ENCODE results near the gene CSPG4. TPM values are rescaled to one million over a fixed set of nuclear protein-coding genes. Genes with fewer than 3 reads are reported as not detected.

CSPG4 gene
- total and polyA plus RNA-seq, 2 of the 13 experiments (the other 11 are each of a cell fraction or from before 2014, with no cell fraction given), result 0.01 to 0.04 TPM

DNA sequence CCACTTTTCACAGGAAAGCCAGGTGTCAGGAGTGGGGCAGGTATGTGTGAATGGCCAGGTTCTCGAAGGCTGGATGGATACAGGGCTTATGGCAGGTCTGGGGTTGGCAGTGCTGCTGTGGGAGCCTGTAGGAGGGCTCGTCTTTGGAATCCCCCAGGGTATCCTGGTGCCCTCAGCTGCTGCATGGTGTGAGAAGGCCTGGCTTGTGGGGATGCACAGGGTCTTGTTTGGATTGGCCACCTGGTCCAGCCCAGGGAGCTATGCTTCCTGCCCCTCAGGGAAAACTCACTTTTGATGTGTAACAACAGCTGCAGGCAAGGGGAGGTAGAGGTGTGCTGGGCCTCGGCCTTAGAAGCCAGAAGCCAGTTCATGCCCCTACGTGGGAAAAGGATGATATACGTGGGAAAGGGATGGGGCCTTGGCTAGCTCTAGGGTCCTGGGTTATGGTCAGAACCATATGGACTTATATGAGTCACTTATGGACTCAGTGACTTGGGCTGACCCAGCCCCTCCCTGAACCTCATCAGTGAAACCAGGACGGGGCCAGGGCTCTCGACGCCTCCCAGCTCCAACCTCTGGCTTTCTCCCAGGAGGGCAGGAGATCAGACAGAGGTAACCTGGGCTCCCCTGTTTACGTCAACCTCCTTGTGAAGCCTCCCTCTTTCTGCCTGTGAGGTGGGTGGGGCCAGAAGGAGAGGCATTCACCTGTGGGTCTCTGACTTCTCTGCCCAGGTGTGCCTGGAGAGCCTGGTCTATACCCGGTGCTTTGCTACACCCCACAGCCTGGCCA lies 37.8 kb upstream of the CSPG4 start:
- CTCF ChIA-PET (ENCODE audit: low intra/inter-chr PET ratio, low total read pairs), result no interaction called here

DNA sequence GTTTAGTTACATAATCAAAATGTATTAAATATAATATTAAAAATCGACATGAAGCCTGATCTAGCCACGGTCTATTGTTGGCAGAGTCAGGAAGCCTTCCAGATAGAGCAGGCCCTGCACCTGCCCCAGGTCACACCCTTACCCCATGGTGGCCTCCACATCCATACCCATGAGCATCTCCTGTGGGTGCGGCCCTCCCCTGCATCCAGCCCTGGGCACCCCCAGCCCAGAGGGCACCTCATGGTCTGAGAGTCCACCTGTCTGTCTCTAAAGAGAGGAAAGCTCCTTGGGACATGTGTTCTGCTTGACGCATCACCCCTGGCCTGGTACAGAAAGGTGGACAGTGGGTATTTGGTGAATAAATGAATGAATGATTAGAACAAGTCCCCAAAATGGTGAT lies 37.2 kb upstream of the CSPG4 start:
- in situ Hi-C loops (cut with HindIII; ENCODE audit: extremely low pct_ligation_motif_present, low pct_unique_long_range_greater_than_20kb) (loop anchor here (25.0 kb wide), 1 partner anchor 513 kb away; no protein-coding TSS in a partner anchor), intact Hi-C loops (cut with micrococcal nuclease; ENCODE audit: unreplicated experiment) (loop anchor here (10.0 kb wide), 1 partner anchor 55 kb away; no protein-coding TSS in a partner anchor)
- Histone ChIP-seq H3K9me3 (ENCODE audit: low read length) (no peaks in the 10 kb centered on the region), H2AFZ (ENCODE audit: low read length) (no peak overlapping the region), H3K9ac (ENCODE audit: insufficient read depth, low read depth, low read length) (no peak overlapping the region), H4K20me1 (ENCODE audit: insufficient read depth, low read length) (no peaks in the 10 kb centered on the region), H3K79me2 (ENCODE audit: insufficient read depth, low read length) (no peaks in the 10 kb centered on the region), H3K4me2 (ENCODE audit: low read depth, low read length) (no peak overlapping the region), H3K36me3 (replicated peaks in 1 of 2; ENCODE audit: control insufficient read depth in 1 of 2, insufficient read depth in 2 of 2, low read length in 2 of 2) (no peaks in the 10 kb centered on the region), H3K27me3 (ENCODE audit: control insufficient read depth in 1 of 2, insufficient read depth in 2 of 2, low read length in 2 of 2) (no peaks in the 10 kb centered on the region; a peak in 1 of 5 replicates), H3K4me3 (replicated peaks in 1 of 3; ENCODE audit: insufficient read depth in 1 of 3, low read depth in 2 of 3, low read length in 3 of 3) (no peak overlapping the region), H3K27ac (ENCODE audit: extremely low read length, insufficient read depth, low read length) (no peak overlapping the region), H3K4me1 (ENCODE audit: insufficient read depth, low read length) (no peaks in the 10 kb centered on the region)
- ATAC-seq (no peak), DNase-seq (ENCODE audit: low spot score) (no peak), FAIRE-seq (no peak)
- WGBS (ENCODE audit: low lambda C conversion rate), result 27% methylated on average over 4 of the region's 4 CpGs
- no TSS peak for BruUV-seq (replicated peaks)
- POLR2A ChIA-PET, result no interaction called here
- CTCF ChIA-PET (ENCODE audit: low intra/inter-chr PET ratio, low total read pairs), result no interaction called here
- TF ChIP-seq HOXA5 (CRISPR knock-in tag; IDR thresholded peaks at IDR 0.05), result no peak
- no peak for TF ChIP-seq ZNF614 (CRISPR knock-in tag; IDR thresholded peaks at IDR 0.05; ENCODE audit: borderline replicate concordance)
- TF ChIP-seq, protein P1, sequence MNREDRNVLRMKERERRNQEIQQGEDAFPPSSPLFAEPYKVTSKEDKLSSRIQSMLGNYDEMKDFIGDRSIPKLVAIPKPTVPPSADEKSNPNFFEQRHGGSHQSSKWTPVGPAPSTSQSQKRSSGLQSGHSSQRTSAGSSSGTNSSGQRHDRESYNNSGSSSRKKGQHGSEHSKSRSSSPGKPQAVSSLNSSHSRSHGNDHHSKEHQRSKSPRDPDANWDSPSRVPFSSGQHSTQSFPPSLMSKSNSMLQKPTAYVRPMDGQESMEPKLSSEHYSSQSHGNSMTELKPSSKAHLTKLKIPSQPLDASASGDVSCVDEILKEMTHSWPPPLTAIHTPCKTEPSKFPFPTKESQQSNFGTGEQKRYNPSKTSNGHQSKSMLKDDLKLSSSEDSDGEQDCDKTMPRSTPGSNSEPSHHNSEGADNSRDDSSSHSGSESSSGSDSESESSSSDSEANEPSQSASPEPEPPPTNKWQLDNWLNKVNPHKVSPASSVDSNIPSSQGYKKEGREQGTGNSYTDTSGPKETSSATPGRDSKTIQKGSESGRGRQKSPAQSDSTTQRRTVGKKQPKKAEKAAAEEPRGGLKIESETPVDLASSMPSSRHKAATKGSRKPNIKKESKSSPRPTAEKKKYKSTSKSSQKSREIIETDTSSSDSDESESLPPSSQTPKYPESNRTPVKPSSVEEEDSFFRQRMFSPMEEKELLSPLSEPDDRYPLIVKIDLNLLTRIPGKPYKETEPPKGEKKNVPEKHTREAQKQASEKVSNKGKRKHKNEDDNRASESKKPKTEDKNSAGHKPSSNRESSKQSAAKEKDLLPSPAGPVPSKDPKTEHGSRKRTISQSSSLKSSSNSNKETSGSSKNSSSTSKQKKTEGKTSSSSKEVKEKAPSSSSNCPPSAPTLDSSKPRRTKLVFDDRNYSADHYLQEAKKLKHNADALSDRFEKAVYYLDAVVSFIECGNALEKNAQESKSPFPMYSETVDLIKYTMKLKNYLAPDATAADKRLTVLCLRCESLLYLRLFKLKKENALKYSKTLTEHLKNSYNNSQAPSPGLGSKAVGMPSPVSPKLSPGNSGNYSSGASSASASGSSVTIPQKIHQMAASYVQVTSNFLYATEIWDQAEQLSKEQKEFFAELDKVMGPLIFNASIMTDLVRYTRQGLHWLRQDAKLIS (CRISPR knock-in tag; IDR thresholded peaks at IDR 0.05), result no peak
- no peak for TF ChIP-seq ZBTB42 (CRISPR knock-in tag; IDR thresholded peaks at IDR 0.05)
- TF ChIP-seq, protein P2, sequence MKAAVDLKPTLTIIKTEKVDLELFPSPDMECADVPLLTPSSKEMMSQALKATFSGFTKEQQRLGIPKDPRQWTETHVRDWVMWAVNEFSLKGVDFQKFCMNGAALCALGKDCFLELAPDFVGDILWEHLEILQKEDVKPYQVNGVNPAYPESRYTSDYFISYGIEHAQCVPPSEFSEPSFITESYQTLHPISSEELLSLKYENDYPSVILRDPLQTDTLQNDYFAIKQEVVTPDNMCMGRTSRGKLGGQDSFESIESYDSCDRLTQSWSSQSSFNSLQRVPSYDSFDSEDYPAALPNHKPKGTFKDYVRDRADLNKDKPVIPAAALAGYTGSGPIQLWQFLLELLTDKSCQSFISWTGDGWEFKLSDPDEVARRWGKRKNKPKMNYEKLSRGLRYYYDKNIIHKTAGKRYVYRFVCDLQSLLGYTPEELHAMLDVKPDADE (CRISPR knock-in tag; IDR thresholded peaks at IDR 0.05), result no peak
- TF ChIP-seq CBFB (CRISPR knock-in tag; IDR thresholded peaks at IDR 0.05), result no peak

More for the DNA sequence above, 37.8 kb upstream of the CSPG4 start:
- intact Hi-C loops (cut with micrococcal nuclease; ENCODE audit: unreplicated experiment) (loop anchor here (10.0 kb wide), 1 partner anchor 54 kb away; no protein-coding TSS in a partner anchor), in situ Hi-C loops (cut with HindIII; ENCODE audit: extremely low pct_ligation_motif_present, low pct_unique_long_range_greater_than_20kb) (loop anchor here (25.0 kb wide), 1 partner anchor 513 kb away; no protein-coding TSS in a partner anchor)
- Histone ChIP-seq H3K27me3 (ENCODE audit: control insufficient read depth in 1 of 2, insufficient read depth in 2 of 2, low read length in 2 of 2) (no peaks in the 10 kb centered on the region; a peak in 1 of 5 replicates), H4K20me1 (ENCODE audit: insufficient read depth, low read length) (no peaks in the 10 kb centered on the region), H3K79me2 (ENCODE audit: insufficient read depth, low read length) (no peaks in the 10 kb centered on the region), H2AFZ (ENCODE audit: low read length) (no peak overlapping the region), H3K4me3 (replicated peaks in 1 of 3; ENCODE audit: insufficient read depth in 1 of 3, low read depth in 2 of 3, low read length in 3 of 3) (no peak overlapping the region), H3K4me1 (ENCODE audit: insufficient read depth, low read length) (no peaks in the 10 kb centered on the region), H3K9ac (ENCODE audit: insufficient read depth, low read depth, low read length) (no peak overlapping the region), H3K9me3 (ENCODE audit: low read length) (no peaks in the 10 kb centered on the region), H3K36me3 (replicated peaks in 1 of 2; ENCODE audit: control insufficient read depth in 1 of 2, insufficient read depth in 2 of 2, low read length in 2 of 2) (no peaks in the 10 kb centered on the region), H3K4me2 (ENCODE audit: low read depth, low read length) (no peak overlapping the region), H3K27ac (ENCODE audit: extremely low read length, insufficient read depth, low read length) (no peak overlapping the region)
- WGBS (ENCODE audit: low lambda C conversion rate), result 10% methylated on average over 5 of the region's 10 CpGs
- no TSS peak for BruUV-seq (replicated peaks)
- no peak for FAIRE-seq
- POLR2A ChIA-PET, result no interaction called here
- no peak for DNase-seq (ENCODE audit: low spot score)
- TF ChIP-seq TBX2 (CRISPR knock-in tag; IDR thresholded peaks at IDR 0.05; ENCODE audit: borderline replicate concordance), result no peak
- no peak for TF ChIP-seq HDAC2 (CRISPR knock-in tag; IDR thresholded peaks at IDR 0.05)
- TF ChIP-seq, protein P3, sequence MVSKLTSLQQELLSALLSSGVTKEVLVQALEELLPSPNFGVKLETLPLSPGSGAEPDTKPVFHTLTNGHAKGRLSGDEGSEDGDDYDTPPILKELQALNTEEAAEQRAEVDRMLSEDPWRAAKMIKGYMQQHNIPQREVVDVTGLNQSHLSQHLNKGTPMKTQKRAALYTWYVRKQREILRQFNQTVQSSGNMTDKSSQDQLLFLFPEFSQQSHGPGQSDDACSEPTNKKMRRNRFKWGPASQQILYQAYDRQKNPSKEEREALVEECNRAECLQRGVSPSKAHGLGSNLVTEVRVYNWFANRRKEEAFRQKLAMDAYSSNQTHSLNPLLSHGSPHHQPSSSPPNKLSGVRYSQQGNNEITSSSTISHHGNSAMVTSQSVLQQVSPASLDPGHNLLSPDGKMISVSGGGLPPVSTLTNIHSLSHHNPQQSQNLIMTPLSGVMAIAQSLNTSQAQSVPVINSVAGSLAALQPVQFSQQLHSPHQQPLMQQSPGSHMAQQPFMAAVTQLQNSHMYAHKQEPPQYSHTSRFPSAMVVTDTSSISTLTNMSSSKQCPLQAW (CRISPR knock-in tag; IDR thresholded peaks at IDR 0.05), result no peak
- no peak for TF ChIP-seq POLR2AphosphoS5 (IDR thresholded peaks at IDR 0.05; ENCODE audit: low read depth, low read length)
- ATAC-seq, result no peak

Measured in HepG2 (cell line).